HEK293 (cell line): Measurements from ENCODE around the gene DCAF7.

Experiments
- CTCF ChIA-PET: fragments of 350-600 bp; formaldehyde crosslinking; extraction: SDS; loops from one replicate; lab custom pipeline; 2021; ENCODE audit warnings: antibody characterized with exemption; lab: Yijun Ruan, JAX
- POLR2A ChIA-PET: fragments of 300-600 bp; formaldehyde crosslinking; extraction: SDS; loops from one replicate; lab custom pipeline; 2020; ENCODE audit warnings: antibody characterized with exemption, inconsistent platforms; lab: Yijun Ruan, JAX
- H3K27ac ChIP-seq: fragments of 200-500 bp; sonication (Bioruptor generic); 2 replicates; pipeline ENCODE4 v1.5.1; 2014; ENCODE audit warnings: low read depth, low read length, control low read depth, inconsistent platforms; ENCODE audit errors: extremely low read depth
- H3K36me3 ChIP-seq, 2 experiments: fragments of 200-500 bp in 1 of 2; sonication (Bioruptor generic) in 1 of 2; 1 replicate in 1 of 2; 2 replicates in 1 of 2; pipeline ENCODE4 v1.5.1; 2014 to 2017; ENCODE audit warnings: inconsistent platforms in 2 of 2, low read length in 2 of 2; ENCODE audit not compliant: control insufficient read depth in 2 of 2, insufficient read depth in 1 of 2
- H3K4me1 ChIP-seq: fragments of 200-500 bp; sonication (Bioruptor generic); 2 replicates; pipeline ENCODE4 v1.5.1; 2014; ENCODE audit warnings: mild to moderate bottlenecking, low read length, inconsistent platforms; ENCODE audit not compliant: control insufficient read depth, insufficient read depth
- H3K4me3 ChIP-seq: 2 replicates; pipeline ENCODE4 v1.5.1; 2011; ENCODE audit warnings: low read depth, mild to moderate bottlenecking, control low read depth, low read length, moderate library complexity
- H3K9me3 ChIP-seq: fragments of 200-500 bp; sonication (Bioruptor generic); 2 replicates; pipeline ENCODE4 v1.5.1; 2014; ENCODE audit warnings: low read depth, low read length, inconsistent platforms; ENCODE audit not compliant: control insufficient read depth, insufficient read depth
- PRDM1 ChIP-seq: fragments of 450-650 bp; formaldehyde crosslinking; IDR thresholded peaks from 2 replicates; pipeline ENCODE4; 2016; ENCODE audit warnings: missing biosample characterization, missing genetic modification characterization
- ZBTB17 ChIP-seq: fragments of 450-650 bp; formaldehyde crosslinking; IDR thresholded peaks from 2 replicates; pipeline ENCODE4 v1.5.1; 2016; ENCODE audit warnings: missing biosample characterization, missing genetic modification characterization
- ZBTB48 ChIP-seq: fragments of 450-650 bp; formaldehyde crosslinking; IDR thresholded peaks from 2 replicates; pipeline ENCODE4 v1.5.1; 2016; ENCODE audit warnings: missing biosample characterization, missing genetic modification characterization
- ZBTB7A ChIP-seq: fragments of 450-650 bp; formaldehyde crosslinking; IDR thresholded peaks from 2 replicates; pipeline ENCODE4 v1.5.1; 2016; ENCODE audit warnings: low read depth, missing biosample characterization, missing genetic modification characterization
- ZEB2 ChIP-seq: fragments of 450-650 bp; formaldehyde crosslinking; IDR thresholded peaks from 2 replicates; pipeline ENCODE4 v1.5.1; 2016; ENCODE audit warnings: missing biosample characterization, missing genetic modification characterization
- ZFP41 ChIP-seq: fragments of 450-650 bp; formaldehyde crosslinking; IDR thresholded peaks from 2 replicates; pipeline ENCODE4 v1.5.1; 2016; ENCODE audit warnings: missing biosample characterization, missing genetic modification characterization, borderline replicate concordance
- ZFP69B ChIP-seq: fragments of 450-650 bp; formaldehyde crosslinking; IDR thresholded peaks from 2 replicates; pipeline ENCODE4 v1.5.1; 2016; ENCODE audit warnings: missing biosample characterization, missing genetic modification characterization
- ZNF112 ChIP-seq: fragments of 450-650 bp; formaldehyde crosslinking; IDR thresholded peaks from 2 replicates; pipeline ENCODE4 v1.5.0; 2017; ENCODE audit warnings: missing biosample characterization, missing genetic modification characterization
- ZNF157 ChIP-seq: fragments of 450-650 bp; formaldehyde crosslinking; IDR thresholded peaks from 2 replicates; pipeline ENCODE4 v1.5.1; 2016; ENCODE audit warnings: missing biosample characterization, missing genetic modification characterization
- ZNF223 ChIP-seq: fragments of 450-650 bp; formaldehyde crosslinking; IDR thresholded peaks from 2 replicates; pipeline ENCODE4 v1.5.1; 2016; ENCODE audit warnings: missing biosample characterization, missing genetic modification characterization
- ZNF280C ChIP-seq: fragments of 450-650 bp; formaldehyde crosslinking; IDR thresholded peaks from 2 replicates; pipeline ENCODE4 v1.5.1; 2016; ENCODE audit warnings: missing biosample characterization, missing genetic modification characterization
- ZNF354C ChIP-seq: fragments of 450-650 bp; formaldehyde crosslinking; IDR thresholded peaks from 2 replicates; pipeline ENCODE4 v1.5.1; 2016; ENCODE audit warnings: missing biosample characterization, missing genetic modification characterization, low read depth, borderline replicate concordance
- ZNF544 ChIP-seq: fragments of 450-650 bp; formaldehyde crosslinking; IDR thresholded peaks from 2 replicates; pipeline ENCODE4 v1.5.0; 2017; ENCODE audit warnings: missing biosample characterization, missing genetic modification characterization
- ZNF548 ChIP-seq: fragments of 450-650 bp; formaldehyde crosslinking; IDR thresholded peaks from 2 replicates; pipeline ENCODE4 v1.5.1; 2016; ENCODE audit warnings: missing biosample characterization, missing genetic modification characterization
- ZNF610 ChIP-seq: fragments of 450-650 bp; formaldehyde crosslinking; IDR thresholded peaks from 2 replicates; pipeline ENCODE4 v1.5.1; 2016; ENCODE audit warnings: missing biosample characterization, missing genetic modification characterization, borderline replicate concordance
- ZNF701 ChIP-seq: fragments of 450-650 bp; formaldehyde crosslinking; IDR thresholded peaks from 2 replicates; pipeline ENCODE4 v1.5.1; 2016; ENCODE audit warnings: missing biosample characterization, missing genetic modification characterization
- ZNF747 ChIP-seq: fragments of 450-650 bp; formaldehyde crosslinking; IDR thresholded peaks from 2 replicates; pipeline ENCODE4 v1.5.1; 2016; ENCODE audit warnings: missing biosample characterization, missing genetic modification characterization
- ZNF791 ChIP-seq: fragments of 450-650 bp; formaldehyde crosslinking; IDR thresholded peaks from 2 replicates; pipeline ENCODE4 v1.5.1; 2016; ENCODE audit warnings: missing biosample characterization, missing genetic modification characterization
- TF ChIP-seq, protein P1 (sequence below): fragments of 450-650 bp; formaldehyde crosslinking; conservative IDR thresholded peaks from 2 replicates; pipeline ENCODE4 v1.5.1; 2016; ENCODE audit warnings: low read depth, missing biosample characterization, missing genetic modification characterization
- TF ChIP-seq, protein P2 (sequence below): fragments of 450-650 bp; formaldehyde crosslinking; conservative IDR thresholded peaks from 2 replicates; pipeline ENCODE4 v1.5.1; 2016; ENCODE audit warnings: low read depth, missing biosample characterization, missing genetic modification characterization

Gene DCAF7

GRCh38 chr17:63633742-63634141 lies 83.5 kb downstream of the DCAF7 start:
- POLR2A ChIA-PET, result interaction anchor here (3.2 kb wide), 1 partner anchor 11 kb away, joined by 16 read pairs; the partner anchor contains the start of gene MAP3K3
- TF ChIP-seq ZFP69B (tag by site-specific recombination) (no peak), ZNF701 (tag by site-specific recombination) (no peak), ZNF791 (no peak), ZNF544 (no peak), ZNF548 (tag by site-specific recombination) (no peak), ZBTB17 (no peak), ZNF112 (no peak), ZNF610 (tag by site-specific recombination) (no peak), ZBTB7A (tag by site-specific recombination) (no peak), ZNF354C (no peak), ZNF223 (tag by site-specific recombination) (no peak), ZEB2 (no peak), ZFP41 (no peak), ZNF747 (tag by site-specific recombination) (no peak), ZBTB48 (tag by site-specific recombination) (no peak), ZNF157 (tag by site-specific recombination) (no peak), PRDM1 (tag by site-specific recombination) (no peak), ZNF280C (tag by site-specific recombination) (no peak)
- TF ChIP-seq, protein P1, sequence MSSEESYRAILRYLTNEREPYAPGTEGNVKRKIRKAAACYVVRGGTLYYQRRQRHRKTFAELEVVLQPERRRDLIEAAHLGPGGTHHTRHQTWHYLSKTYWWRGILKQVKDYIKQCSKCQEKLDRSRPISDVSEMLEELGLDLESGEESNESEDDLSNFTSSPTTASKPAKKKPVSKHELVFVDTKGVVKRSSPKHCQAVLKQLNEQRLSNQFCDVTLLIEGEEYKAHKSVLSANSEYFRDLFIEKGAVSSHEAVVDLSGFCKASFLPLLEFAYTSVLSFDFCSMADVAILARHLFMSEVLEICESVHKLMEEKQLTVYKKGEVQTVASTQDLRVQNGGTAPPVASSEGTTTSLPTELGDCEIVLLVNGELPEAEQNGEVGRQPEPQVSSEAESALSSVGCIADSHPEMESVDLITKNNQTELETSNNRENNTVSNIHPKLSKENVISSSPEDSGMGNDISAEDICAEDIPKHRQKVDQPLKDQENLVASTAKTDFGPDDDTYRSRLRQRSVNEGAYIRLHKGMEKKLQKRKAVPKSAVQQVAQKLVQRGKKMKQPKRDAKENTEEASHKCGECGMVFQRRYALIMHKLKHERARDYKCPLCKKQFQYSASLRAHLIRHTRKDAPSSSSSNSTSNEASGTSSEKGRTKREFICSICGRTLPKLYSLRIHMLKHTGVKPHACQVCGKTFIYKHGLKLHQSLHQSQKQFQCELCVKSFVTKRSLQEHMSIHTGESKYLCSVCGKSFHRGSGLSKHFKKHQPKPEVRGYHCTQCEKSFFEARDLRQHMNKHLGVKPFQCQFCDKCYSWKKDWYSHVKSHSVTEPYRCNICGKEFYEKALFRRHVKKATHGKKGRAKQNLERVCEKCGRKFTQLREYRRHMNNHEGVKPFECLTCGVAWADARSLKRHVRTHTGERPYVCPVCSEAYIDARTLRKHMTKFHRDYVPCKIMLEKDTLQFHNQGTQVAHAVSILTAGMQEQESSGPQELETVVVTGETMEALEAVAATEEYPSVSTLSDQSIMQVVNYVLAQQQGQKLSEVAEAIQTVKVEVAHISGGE (tag by site-specific recombination), result no peak
- TF ChIP-seq, protein P2, sequence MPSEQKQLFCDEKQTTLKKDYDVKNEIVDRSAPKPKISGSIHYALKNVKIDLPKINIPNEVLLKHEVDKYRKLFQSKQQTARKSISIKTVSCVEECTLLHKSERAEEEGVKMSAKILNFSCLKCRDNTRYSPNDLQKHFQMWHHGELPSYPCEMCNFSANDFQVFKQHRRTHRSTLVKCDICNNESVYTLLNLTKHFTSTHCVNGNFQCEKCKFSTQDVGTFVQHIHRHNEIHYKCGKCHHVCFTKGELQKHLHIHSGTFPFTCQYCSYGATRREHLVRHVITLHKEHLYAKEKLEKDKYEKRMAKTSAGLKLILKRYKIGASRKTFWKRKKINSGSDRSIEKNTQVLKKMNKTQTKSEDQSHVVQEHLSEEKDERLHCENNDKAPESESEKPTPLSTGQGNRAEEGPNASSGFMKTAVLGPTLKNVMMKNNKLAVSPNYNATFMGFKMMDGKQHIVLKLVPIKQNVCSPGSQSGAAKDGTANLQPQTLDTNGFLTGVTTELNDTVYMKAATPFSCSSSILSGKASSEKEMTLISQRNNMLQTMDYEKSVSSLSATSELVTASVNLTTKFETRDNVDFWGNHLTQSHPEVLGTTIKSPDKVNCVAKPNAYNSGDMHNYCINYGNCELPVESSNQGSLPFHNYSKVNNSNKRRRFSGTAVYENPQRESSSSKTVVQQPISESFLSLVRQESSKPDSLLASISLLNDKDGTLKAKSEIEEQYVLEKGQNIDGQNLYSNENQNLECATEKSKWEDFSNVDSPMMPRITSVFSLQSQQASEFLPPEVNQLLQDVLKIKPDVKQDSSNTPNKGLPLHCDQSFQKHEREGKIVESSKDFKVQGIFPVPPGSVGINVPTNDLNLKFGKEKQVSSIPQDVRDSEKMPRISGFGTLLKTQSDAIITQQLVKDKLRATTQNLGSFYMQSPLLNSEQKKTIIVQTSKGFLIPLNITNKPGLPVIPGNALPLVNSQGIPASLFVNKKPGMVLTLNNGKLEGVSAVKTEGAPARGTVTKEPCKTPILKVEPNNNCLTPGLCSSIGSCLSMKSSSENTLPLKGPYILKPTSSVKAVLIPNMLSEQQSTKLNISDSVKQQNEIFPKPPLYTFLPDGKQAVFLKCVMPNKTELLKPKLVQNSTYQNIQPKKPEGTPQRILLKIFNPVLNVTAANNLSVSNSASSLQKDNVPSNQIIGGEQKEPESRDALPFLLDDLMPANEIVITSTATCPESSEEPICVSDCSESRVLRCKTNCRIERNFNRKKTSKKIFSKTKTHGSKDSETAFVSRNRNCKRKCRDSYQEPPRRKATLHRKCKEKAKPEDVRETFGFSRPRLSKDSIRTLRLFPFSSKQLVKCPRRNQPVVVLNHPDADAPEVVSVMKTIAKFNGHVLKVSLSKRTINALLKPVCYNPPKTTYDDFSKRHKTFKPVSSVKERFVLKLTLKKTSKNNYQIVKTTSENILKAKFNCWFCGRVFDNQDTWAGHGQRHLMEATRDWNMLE, result no peak
- H3K27ac ChIP-seq, result no peak overlapping the region
- no peaks in the 10 kb centered on the region for H3K9me3 ChIP-seq
- CTCF ChIA-PET, result interaction anchor here (0.6 to 2.6 kb wide), 7 partner anchors 8 to 1971 kb away, joined by 3 to 12 read pairs (median 4); no protein-coding TSS in a partner anchor
- peaks cover 6% of the 10 kb centered on the region for H3K4me1 ChIP-seq
- no peak overlapping the region for H3K4me3 ChIP-seq
- H3K36me3 ChIP-seq, result peaks cover 10 to 58% of the 10 kb centered on the region in 2 experiments
